GM21526 (cell line): Measurements from ENCODE around the gene DBF4.
"Not testable (repeated sequence)": the region's sequence is repeated elsewhere in the genome, so short reads cannot be mapped to it uniquely, and the experiment has no call there.

Source experiments
- ATAC-seq: cut with Tn5 transposase; IDR thresholded peaks from one replicate; pipeline ENCODE4 v1.9.1; 2021; ENCODE audit warnings: moderate library complexity; ENCODE audit not compliant: unreplicated experiment, low FRiP score

Gene DBF4

GRCh38 chr7:87878208-87878735, 2.0 kb downstream of the DBF4 start:
- no peak for ATAC-seq

DNA sequence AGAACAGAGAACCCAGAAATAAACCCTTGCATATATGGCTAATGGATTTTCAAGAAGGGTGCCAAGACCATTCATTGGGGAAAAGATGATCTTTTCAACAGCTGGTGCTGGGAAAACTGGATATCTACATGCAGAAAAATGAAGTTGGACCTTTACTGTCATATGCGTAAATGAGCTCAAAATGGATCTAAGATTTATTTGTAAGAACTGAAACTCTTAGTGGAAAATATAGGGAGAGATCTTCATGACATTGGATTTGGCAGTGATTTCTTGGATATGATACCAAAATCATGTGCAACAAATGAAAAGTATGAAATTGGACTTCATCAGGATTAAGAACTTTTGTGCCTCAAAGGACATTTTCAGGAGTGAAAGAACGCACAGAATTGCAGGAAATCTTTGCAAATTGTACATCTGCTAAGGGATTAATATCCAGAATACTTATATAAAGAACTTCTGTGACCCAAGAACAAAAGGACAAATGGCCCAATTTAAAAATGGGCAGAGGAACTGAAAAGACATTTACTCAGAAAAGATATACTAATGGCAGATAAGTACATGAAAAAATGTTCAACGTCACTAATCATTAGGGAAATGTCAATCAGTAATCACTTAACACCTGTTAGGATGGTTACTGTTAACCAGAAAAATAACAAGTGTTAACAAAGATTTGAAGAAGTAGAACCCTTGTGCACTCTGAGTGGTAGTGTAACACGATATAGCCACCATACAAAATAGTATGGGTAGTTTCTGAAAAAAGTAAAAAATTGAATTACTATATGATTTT, 6.1 kb downstream of the DBF4 start:
- ATAC-seq, result no peak

GRCh38 chr7:87885018-87885417, 8.7 kb downstream of the DBF4 start:
- ATAC-seq, result no peak

- ATAC-seq, result no peak
Measured at GRCh38 chr7:87886875-87887274, 10.6 kb downstream of the DBF4 start.

GRCh38 chr7:87895363-87895762, 19.1 kb downstream of the DBF4 start:
- ATAC-seq, result no peak

GRCh38 chr7:87899255-87899654, 23.0 kb downstream of the DBF4 start:
- ATAC-seq, result no peak

- not testable (repeated sequence) for ATAC-seq
Measured at GRCh38 chr7:87907136-87907906, 31.0 kb downstream of the DBF4 start.

GRCh38 chr7:87908814-87909213, 32.5 kb downstream of the DBF4 start:
- ATAC-seq, result not testable (repeated sequence)

DNA sequence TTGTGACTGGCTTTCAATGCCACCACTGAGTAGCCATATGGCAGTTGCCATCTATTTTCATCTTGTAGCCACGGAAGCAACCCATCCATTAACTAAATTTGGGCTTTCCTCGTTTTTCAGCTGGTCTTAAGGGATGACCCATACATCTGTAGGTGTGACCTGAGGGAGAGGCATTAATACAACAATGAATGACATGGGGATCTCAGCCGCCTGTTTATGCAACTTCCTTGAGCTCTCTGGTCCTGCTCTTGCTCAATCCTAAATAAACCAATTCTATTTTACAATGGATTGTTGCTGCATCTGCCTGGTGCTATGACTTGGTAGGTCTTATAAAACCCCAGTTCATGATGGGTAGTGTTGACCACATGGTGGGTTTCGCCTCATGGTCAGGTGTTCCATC, 35.8 kb downstream of the DBF4 start:
- no peak for ATAC-seq

DNA sequence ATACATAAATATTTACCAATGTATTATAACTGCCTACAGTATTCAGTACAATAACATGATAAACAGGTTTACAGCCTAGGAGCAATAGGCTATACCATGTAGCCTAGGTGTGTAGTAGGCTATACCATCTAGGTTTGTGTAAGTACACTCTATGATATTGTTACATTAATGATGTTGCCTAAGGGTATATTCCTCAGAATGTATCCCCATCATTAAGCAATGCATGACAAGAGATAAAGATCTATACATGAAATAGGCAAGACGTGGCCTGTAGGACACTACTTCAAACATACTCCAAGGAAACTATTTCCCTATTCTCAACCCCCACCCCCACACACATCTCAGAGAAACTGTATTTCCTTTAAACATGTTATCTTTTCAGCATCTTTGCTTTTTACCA, 42.4 kb downstream of the DBF4 start:
- ATAC-seq, result no peak

GRCh38 chr7:87919875-87920274, 43.6 kb downstream of the DBF4 start:
- ATAC-seq, result no peak

DNA sequence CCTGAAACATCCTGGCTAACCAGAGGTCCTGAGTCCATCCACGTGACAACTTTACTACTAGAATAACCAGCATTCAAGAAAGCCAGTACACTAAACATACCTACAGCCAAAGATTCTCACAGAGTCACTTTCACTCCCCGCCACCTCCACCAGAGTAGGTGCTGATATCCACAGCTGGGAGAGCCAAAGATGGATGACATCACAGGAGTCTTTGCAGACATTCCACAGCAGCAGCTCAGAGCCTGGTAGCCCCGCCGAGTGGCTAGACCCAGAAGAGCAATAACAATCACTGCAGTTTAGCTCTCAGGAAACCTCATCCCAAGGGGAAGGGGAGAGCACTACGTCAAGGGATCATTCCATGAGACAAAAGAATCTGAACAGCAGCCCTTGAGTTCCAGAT, 44.3 kb downstream of the DBF4 start:
- no peak for ATAC-seq

DNA sequence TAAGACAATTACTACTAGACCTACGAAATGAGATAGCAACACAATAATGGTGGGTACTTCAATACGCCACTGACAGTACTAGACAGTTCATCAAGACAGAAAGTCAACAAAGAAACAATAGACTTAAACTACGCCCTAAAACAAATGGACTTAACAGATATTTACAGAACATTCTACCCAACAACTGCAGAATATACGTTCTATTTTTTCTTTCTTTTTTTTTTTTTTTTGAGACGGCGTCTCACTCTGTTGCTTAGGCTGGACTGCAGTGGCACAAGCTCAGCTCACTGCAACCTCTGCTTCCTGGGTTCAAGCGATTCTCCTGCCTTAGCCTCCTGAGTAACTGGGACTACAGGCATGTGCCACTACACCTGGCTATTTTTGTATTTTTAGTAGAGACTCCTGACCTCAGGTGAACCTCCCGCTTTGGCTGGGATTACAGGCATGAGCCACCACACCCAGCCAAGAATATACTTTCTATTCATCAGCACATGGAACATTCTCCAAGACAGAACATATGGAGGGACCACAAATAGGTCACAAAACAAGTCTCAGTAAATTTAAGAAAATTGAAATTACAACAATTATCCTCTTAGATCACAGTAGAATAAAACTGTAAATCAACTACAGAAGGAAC, 46.6 kb downstream of the DBF4 start:
- not testable (repeated sequence) for ATAC-seq

GRCh38 chr7:87926581-87927461, 50.5 kb downstream of the DBF4 start:
- ATAC-seq, result peak; percentile 98

DNA sequence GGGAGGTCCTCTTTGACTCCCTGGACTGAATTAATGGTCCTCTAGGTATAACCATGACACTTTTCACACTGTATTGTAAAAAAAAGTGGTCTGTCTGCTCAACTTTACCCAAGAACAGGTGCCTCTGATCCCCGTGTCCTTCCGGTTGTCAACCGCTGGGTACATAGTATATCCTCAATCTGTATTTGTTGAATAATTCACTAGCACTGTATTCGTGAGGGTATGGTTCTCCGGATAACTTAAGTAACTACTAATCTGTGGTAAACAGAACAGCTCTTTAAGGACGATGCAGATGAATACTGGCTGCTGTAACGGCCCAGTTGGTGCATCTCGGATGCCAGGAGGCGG, 57.3 kb downstream of the DBF4 start:
- ATAC-seq, result no peak

DNA sequence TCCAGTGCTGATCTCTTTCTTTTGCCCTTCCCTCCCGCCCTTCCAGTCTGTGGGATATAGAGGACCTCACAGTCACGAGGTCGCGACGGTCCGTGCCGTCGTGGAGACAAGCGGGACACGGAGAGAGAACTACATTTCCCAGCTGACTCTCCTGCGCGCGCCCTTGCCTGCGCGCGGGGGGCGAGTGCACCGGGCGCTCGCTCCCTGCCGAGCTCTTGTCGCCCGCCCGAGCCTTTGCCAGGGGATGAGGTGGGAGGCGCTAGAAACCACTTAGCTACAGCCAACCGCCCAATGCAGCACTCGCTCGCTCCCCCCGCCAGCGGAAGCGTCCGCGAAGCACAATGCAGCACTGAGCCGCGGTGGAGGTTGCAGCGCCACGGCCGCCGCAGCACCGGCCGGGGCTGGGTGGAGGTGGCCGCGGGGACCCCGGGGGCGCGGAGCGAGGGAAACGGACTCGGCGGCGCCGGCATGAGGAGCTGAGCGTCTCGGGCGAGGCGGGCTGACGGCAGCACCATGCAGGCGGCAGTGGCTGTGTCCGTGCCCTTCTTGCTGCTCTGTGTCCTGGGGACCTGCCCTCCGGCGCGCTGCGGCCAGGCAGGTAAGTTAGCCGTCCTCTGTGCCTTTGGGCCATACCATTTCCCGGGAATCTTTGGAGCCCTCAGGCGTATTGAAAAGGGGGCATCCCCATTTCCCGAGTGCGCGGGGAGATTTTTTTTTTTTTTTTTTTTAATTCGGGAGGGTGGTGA, 57.8 kb downstream of the DBF4 start, which contains the start of gene ADAM22:
Gene ADAM22 (plus strand): TSS at position 299 of the 746 bp plus-strand sequence. CDS start 215 bp downstream, at position 514.
- peak; percentile 96 for ATAC-seq

DNA sequence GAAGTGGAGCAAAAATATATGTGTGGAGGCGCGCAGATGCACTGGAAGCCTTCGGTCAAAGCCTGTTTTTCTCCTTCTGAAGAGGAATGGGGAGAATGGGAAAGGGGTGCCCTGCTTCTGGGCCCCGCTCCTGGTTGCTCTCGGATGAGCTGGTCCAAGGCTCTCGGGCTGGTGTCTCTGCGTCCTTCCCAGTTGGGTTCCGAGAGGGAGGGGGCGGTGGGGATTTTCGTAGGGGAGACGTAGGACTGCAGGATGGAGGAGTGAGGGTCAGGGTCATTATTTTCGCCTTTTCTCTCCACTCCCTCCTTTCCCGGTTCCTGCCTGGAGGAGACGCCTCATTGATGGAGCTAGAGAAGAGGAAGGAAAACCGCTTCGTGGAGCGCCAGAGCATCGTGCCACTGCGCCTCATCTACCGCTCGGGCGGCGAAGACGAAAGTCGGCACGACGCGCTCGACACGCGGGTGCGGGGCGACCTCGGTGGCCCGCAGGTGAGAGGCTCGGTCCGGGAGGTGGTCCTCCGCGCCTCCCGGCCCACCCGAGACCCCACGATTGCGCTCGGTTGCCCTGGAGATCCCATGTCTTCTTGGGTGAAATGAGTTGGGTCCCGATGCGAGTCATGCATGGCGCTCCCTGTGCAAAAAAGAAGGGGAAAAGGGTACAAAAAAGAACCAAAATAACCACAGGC, 58.5 kb downstream of the DBF4 start:
- peak; percentile 11 for ATAC-seq

DNA sequence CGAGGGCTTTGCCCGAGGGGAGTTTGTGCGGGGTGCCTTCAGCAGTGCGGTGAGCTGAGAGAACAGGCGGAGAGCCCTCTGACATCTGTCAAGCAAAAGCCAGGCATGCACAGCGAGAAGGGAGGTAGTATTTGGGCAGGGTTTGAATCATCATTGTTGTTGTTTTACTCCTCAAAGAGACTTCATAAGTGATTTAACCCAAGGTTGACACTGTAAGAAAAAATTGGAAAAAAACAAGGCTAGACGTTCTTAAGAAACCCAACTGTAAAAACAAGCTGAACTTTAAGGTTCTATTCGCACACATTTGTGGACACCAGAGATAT, 59.1 kb downstream of the DBF4 start:
- no peak for ATAC-seq

DNA sequence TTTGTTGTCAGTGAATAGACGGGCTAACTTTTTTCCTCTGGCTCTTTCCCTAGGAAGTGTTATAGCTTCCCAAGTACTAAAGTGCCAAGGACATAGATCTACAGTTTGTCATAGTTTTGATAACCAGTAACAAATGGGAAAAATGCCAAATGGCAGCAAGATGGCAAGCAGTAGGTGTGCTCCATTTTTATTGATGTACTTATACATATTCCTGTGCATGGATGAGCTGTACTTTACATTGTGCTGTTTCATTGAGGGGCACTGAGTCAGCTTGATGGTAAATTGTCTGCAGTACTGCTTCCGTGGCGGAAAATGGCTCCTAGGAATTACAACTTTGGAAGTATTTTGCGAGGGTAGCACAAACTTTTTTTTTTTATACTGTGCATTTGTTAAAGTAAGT, 64.8 kb downstream of the DBF4 start:
- no peak for ATAC-seq
